ENCODE results near the gene FGD6.
A peak's percentile ranks its signal among the peaks of the same experiment; 100 is the strongest.
"Not testable (repeated sequence)": the region's sequence is repeated elsewhere in the genome, so short reads cannot be mapped to it uniquely, and the experiment has no call there.

FGD6 gene

GRCh38 chr12:95126076-95126475 is 91.2 kb downstream of the FGD6 start:
- DNase-seq (ENCODE audit: low spot score), result no peak

GRCh38 chr12:95124106-95124505 is 93.2 kb downstream of the FGD6 start:
- no peak for DNase-seq (ENCODE audit: low spot score)

- DNase-seq (ENCODE audit: low spot score), result no peak
Observed at GRCh38 chr12:95118788-95119179, 98.5 kb downstream of the FGD6 start.

- DNase-seq (ENCODE audit: low spot score), result no peak
Observed at GRCh38 chr12:95118138-95118787, 99.0 kb downstream of the FGD6 start.

GRCh38 chr12:95117178-95117599 is 100.1 kb downstream of the FGD6 start:
- DNase-seq (ENCODE audit: low spot score), result peak; percentile 68

GRCh38 chr12:95116773-95117172 is 100.5 kb downstream of the FGD6 start:
- no peak for DNase-seq (ENCODE audit: low spot score)

GRCh38 chr12:95116341-95116740 is 100.9 kb downstream of the FGD6 start:
- DNase-seq (ENCODE audit: low spot score), result no peak

GRCh38 chr12:95115641-95116040 is 101.6 kb downstream of the FGD6 start:
- no peak for DNase-seq (ENCODE audit: low spot score)

GRCh38 chr12:95114766-95115405 is 102.4 kb downstream of the FGD6 start:
- no peak for DNase-seq (ENCODE audit: low spot score)

- no peak for DNase-seq (ENCODE audit: low spot score)
Observed at GRCh38 chr12:95107362-95107761, 109.9 kb downstream of the FGD6 start.

- no peak for DNase-seq (ENCODE audit: low spot score)
Observed at GRCh38 chr12:95105540-95105939, 111.7 kb downstream of the FGD6 start.

GRCh38 chr12:95104919-95105452 is 112.3 kb downstream of the FGD6 start:
- DNase-seq (ENCODE audit: low spot score), result no peak

- no peak for DNase-seq (ENCODE audit: low spot score)
Observed at GRCh38 chr12:95102916-95103671, 114.2 kb downstream of the FGD6 start.

GRCh38 chr12:95101957-95102356 is 115.3 kb downstream of the FGD6 start:
- not testable (repeated sequence) for DNase-seq (ENCODE audit: low spot score)

- no peak for DNase-seq (ENCODE audit: low spot score)
Observed at GRCh38 chr12:95100264-95101190, 116.7 kb downstream of the FGD6 start.

GRCh38 chr12:95099270-95099790 is 117.9 kb downstream of the FGD6 start:
- DNase-seq (ENCODE audit: low spot score), result no peak

GRCh38 chr12:95096852-95097251 is 120.4 kb downstream of the FGD6 start:
- no peak for DNase-seq (ENCODE audit: low spot score)

GRCh38 chr12:95096378-95096777 is 120.9 kb downstream of the FGD6 start:
- no peak for DNase-seq (ENCODE audit: low spot score)

GRCh38 chr12:95095866-95096265 is 121.4 kb downstream of the FGD6 start:
- not testable (repeated sequence) for DNase-seq (ENCODE audit: low spot score)

GRCh38 chr12:95089462-95089861 is 127.8 kb downstream of the FGD6 start:
- no peak for DNase-seq (ENCODE audit: low spot score)

GRCh38 chr12:95088379-95088778 is 128.9 kb downstream of the FGD6 start:
- no peak for DNase-seq (ENCODE audit: low spot score)

GRCh38 chr12:95085612-95086011 is 131.7 kb downstream of the FGD6 start:
- no peak for DNase-seq (ENCODE audit: low spot score)

All from germinal center (tissue), 1 donor.